NOMO-1 treated with DMSO at 0.1 percent for 48 hours (cell line): ENCODE data around the gene ADGRF1.
A peak's percentile ranks its signal among the peaks of the same experiment; 100 is the strongest.
"Not testable (repeated sequence)": the region's sequence is repeated elsewhere in the genome, so short reads cannot be mapped to it uniquely, and the experiment has no call there.

ENCODE experiments used
- DNase-seq: peaks from one replicate; lab custom pipeline; 2025; ENCODE audit not compliant: unreplicated experiment; lab: John Stamatoyannopoulos, UW

The ADGRF1 gene

GRCh38 chr6:47023573-47023972 lies 18.6 kb downstream of the ADGRF1 start:
- peak; percentile 50 for DNase-seq

DNA sequence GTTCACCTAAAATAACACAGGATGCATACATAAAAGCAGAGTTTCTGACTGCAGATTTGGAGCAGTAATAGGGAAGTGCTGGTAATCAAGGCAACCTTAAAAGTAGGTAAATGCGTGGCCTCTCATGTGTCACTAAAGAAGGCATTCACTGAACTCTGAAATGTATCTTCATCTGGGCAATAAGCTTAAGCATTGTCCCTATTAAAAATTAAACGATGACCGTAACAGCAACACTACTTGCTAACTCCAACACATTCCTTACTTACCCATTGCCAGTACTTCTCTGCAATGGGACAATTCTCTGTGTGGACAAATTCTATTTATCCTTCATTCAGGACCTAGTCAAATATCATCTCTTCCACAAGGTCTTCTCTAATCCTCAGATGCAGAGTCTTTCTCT lies 19.9 kb downstream of the ADGRF1 start:
- no peak for DNase-seq

DNA sequence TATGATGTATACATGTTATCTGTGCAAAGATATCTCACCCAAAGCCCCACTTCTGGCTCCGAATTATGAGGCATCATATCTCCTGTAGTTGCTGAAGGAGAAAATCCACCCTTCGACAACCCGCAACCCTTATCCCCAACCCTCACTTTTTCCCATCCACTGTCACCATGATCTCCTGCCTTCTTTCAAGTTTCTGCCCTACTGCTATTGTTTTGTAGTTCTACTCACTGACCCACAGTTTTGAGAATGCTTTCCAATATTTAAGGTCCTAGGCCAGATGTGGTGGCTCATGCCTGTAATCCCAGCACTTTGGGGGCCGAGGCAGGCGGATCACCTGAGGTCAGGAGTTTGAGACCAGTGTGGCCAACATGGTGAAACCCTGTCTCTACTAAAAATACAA lies 22.2 kb downstream of the ADGRF1 start:
- DNase-seq, result no peak

DNA sequence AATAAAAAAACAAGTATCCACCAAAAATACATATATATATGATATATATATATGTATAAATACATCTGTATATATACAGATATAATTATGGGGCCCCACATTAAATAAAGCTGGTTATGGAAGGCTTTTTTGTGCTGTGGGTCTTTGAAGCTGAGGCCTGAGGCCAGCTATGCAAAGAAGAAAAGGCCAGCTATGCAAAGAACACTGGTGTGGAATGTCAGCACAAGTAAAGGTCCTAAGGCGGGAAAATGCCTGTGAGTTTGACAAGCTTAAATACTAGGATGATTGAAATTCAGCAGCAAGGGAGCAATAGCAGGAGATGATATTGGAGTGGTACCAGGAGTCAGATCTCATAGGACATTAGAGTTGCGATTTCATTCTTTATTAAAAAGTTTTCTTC lies 25.2 kb downstream of the ADGRF1 start:
- DNase-seq, result no peak

DNA sequence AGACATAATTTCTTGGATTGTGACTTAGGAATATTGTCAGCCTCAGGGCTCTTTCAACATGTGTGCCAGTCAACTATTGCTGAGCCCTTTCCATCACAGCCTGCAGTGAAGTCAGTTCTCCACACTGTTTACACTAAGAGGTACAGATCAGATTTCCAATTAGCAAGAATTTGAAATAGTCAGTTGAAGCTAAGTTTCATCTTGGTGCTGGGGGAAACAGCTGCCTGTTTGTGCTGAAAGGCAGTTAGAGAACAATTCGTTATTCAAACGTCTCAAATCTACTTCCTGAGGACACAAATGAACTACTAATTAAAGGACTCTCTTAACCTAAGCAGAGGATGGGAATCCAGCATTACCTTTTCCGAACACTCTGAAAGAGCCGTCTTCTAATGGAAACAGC lies 25.9 kb downstream of the ADGRF1 start:
- no peak for DNase-seq

DNA sequence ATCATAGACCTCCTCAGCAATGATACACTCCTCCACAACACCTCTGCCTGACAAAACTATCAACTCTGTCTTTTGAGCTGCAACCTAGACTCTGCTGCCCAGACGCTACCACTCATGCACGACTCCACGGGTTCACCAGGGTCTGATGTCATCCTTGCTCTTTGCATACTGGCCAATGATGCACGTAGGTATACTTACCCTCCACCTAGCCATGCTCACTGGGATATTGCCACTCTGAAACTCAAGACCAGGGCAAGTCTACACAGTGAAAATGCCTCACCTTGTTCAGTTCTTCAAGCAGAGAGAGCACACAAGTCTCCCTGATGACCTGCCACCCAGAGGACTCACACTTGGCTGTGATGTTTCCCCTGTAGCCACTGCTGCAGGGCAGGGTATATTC lies 27.7 kb downstream of the ADGRF1 start:
- no peak for DNase-seq

DNA sequence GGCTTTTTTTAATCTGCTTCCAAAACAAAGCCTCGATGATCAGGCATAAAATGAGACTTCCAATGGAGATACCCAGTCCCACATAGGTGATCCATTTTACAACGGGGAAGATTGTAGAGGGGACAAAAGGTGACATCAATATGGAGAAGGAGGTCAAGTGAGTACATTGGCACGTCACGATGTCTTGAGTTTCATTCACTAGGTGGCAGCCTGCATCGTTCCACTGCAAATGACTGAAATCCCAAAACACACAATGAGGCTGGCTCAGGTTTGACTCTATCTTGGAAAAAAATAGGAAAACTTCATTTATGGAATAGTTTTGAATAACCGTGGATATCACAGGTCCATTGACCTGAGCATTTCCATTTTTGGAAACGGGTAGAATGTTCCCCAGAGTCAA lies 32.5 kb downstream of the ADGRF1 start:
- DNase-seq, result no peak

DNA sequence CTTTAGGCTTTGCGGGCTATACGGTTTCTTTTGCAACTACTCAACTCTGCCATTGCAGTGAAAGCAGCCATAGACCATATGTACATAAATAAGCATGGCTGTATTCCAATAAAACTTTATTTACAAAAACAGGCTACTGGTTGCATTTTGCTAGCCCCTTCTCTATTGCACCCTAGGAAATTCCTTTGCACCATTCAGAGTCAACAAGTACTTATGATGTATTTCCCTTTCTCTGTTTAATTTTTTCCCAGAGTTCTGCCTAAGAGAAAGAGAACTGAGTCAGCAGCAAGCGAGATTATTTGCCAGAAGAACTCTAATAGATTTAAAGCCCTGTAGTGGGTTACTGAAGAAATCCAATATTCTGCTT lies 33.8 kb downstream of the ADGRF1 start:
- DNase-seq, result no peak

GRCh38 chr6:47007657-47008396 lies 34.3 kb downstream of the ADGRF1 start:
- DNase-seq, result no peak

- DNase-seq, result no peak
Measured at GRCh38 chr6:47005486-47005885, 36.6 kb downstream of the ADGRF1 start.

GRCh38 chr6:47004463-47004862 lies 37.7 kb downstream of the ADGRF1 start:
- peak; percentile 75 for DNase-seq

GRCh38 chr6:47000842-47001241 lies 41.3 kb downstream of the ADGRF1 start:
- DNase-seq, result peak; percentile 26

DNA sequence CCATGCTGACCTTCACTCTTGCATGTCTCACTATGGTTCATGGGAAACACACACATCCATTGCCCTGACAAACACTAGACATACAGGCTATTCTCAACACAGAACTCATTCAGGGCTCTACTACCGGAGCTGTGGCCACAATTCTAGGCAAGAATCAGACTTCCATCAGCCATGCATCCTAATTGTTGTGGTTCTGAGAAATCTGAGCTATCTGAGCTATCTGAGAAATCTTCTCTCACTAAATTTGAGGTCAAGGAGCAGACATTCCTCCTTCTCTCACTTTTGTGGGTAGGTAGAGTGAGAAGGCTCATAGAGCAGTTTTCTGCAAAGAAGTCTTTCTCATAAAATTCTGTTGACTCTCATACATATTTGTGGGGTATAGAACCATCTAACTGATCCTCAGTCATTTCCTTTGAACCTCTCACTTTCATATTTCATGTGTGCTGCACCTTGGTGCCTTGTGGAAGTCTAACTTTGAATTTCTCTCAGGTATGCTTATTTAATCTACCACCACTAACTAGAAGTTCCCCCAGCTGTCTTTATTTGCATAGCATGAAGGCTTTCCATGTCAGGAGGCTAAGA lies 43.6 kb downstream of the ADGRF1 start:
- DNase-seq, result no peak

GRCh38 chr6:46997646-46998045 lies 44.5 kb downstream of the ADGRF1 start:
- no peak for DNase-seq

GRCh38 chr6:46996860-46997641 lies 45.1 kb downstream of the ADGRF1 start:
- no peak for DNase-seq

DNA sequence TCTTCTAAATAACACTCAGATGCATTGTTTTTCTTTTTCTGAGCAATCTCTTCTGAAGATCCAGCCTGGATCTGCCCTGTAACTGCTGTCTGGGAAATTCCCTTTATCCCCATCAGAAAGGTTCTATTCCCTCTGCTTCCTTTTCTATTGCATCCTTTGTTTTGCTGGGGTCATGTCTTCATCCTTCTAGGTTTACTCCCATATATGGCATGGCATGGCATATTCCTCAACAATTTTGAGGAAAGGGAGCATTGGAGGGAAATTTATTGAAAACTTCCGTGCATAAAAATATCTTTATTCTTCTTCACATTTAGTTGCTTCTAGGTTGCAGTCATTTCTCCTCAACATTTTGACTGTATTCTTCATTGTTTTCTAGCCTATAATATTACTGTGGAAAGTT lies 47.2 kb downstream of the ADGRF1 start:
- no peak for DNase-seq

DNA sequence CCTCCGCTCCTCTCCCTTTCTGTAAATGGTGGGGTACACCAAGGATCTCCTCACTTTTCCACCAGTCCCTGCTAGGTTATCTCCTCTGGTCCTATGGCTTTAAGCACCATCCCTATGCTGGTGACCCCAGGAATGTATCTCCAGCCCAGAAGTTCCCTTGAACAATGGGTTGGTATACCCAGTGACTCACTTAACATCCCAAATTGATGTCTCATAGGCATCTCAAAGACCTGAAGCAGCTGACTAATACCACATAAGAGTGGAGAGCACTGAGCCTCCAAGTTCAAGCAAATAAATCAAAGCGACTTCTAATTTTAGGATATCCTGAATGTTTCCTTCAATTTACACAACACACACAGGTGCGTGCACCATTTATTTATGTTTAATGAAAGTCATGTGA lies 48.3 kb downstream of the ADGRF1 start:
- DNase-seq, result no peak

DNA sequence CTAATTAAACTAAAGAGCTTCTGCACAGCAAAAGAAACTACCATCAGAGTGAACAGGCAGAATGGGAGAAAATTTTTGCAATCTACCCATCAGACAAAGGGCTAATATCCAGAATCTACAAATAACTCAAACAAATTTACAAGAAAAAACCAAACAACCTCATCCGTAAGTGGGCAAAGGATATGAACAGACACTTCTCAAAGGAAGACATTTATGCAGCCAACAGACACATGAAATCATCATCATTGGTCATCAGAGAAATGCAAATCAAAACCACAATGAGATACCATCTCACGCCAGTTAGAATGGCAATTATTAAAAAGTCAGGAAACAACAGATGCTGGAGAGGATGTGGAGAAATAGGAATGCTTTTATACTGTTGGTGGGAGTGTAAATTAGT lies 49.7 kb downstream of the ADGRF1 start:
- not testable (repeated sequence) for DNase-seq

DNA sequence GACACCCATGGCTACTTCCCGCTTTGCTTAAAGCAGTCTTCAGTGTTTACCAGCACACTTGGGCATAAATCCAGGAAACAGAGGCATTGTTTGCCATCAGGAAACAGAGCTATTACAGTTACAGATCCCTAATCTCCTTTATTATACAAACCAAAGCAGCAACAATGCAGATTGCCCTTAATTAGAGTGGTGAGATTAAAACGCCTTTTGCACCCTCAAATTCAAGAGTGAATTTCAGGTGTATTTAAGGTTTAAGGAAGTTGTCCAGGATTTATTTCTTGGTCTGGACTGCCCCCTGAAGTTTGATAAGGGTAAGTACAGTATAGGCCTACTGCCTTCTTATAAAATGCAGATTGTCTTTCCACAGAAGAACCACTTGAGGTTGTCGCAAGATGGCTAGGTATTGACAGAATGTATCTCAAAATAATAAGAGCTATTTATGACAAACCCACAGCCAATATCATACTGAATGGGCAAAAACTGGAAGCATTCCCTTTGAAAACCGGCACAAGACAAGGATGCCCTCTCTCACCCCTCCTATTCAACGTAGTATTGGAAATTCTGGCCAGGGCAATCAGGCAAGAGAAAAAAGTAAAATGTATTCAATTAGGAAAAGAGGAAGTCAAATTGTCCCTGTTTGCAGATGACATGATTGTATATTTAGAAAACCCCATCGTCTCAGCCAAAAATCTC lies 51.2 kb downstream of the ADGRF1 start:
- DNase-seq, result peak; percentile 62

GRCh38 chr6:46990031-46990644 lies 52.0 kb downstream of the ADGRF1 start:
- DNase-seq, result no peak

- DNase-seq, result no peak
Measured at GRCh38 chr6:46989398-46989797, 52.7 kb downstream of the ADGRF1 start.
